NCI-H1436 treated with DMSO at 0.1 percent for 48 hours (cell line): ENCODE results near the gene ZNF670.
A peak's percentile ranks its signal among the peaks of the same experiment; 100 is the strongest.
"Not testable (repeated sequence)": the region's sequence is repeated elsewhere in the genome, so short reads cannot be mapped to it uniquely, and the experiment has no call there.

Experiments used
- DNase-seq: peaks from one replicate; lab custom pipeline; 2025; lab: John Stamatoyannopoulos, UW

Gene ZNF670

GRCh38 chr1:247078258-247079140 is at the start of gene ZNF670:
TSS of gene ZNF670 (minus strand) at chr1:247078811. CDS start at chr1:247078596, 215 bp downstream.
- DNase-seq: peak; percentile 90

- DNase-seq: not testable (repeated sequence)
Observed at GRCh38 chr1:247127519-247128282, 49.1 kb upstream of the ZNF670 start.

GRCh38 chr1:247126601-247127000 is 48.0 kb upstream of the ZNF670 start:
- not testable (repeated sequence) for DNase-seq

GRCh38 chr1:247126166-247126565 is 47.6 kb upstream of the ZNF670 start:
- DNase-seq: not testable (repeated sequence)

GRCh38 chr1:247121382-247121781 is 42.8 kb upstream of the ZNF670 start:
- no peak for DNase-seq

- not testable (repeated sequence) for DNase-seq
Observed at GRCh38 chr1:247120408-247120668, 41.7 kb upstream of the ZNF670 start.

GRCh38 chr1:247119600-247120407 is 41.2 kb upstream of the ZNF670 start:
- no peak for DNase-seq

- no peak for DNase-seq
Observed at GRCh38 chr1:247118946-247119446, 40.4 kb upstream of the ZNF670 start.

- no peak for DNase-seq
Observed at GRCh38 chr1:247115545-247115944, 36.9 kb upstream of the ZNF670 start.

- DNase-seq: no peak
Observed at GRCh38 chr1:247115141-247115510, 36.5 kb upstream of the ZNF670 start.

- no peak for DNase-seq
Observed at GRCh38 chr1:247114351-247115140, 35.9 kb upstream of the ZNF670 start.

GRCh38 chr1:247113733-247114271 is 35.2 kb upstream of the ZNF670 start:
- DNase-seq: no peak

- DNase-seq: no peak
Observed at GRCh38 chr1:247113094-247113497, 34.5 kb upstream of the ZNF670 start.

- DNase-seq: no peak
Observed at GRCh38 chr1:247112479-247112781, 33.8 kb upstream of the ZNF670 start.

GRCh38 chr1:247111700-247112478 is 33.3 kb upstream of the ZNF670 start:
- no peak for DNase-seq

GRCh38 chr1:247111259-247111699 is 32.7 kb upstream of the ZNF670 start:
- no peak for DNase-seq

- no peak for DNase-seq
Observed at GRCh38 chr1:247110627-247111258, 32.1 kb upstream of the ZNF670 start.

- no peak for DNase-seq
Observed at GRCh38 chr1:247107694-247108093, 29.1 kb upstream of the ZNF670 start.

- DNase-seq: no peak
Observed at GRCh38 chr1:247105966-247106365, 27.4 kb upstream of the ZNF670 start.

- no peak for DNase-seq
Observed at GRCh38 chr1:247104965-247105364, 26.4 kb upstream of the ZNF670 start.
